Stimulated activated CD8-positive, alpha-beta memory T cell treated with anti-CD3 and anti-CD28 coated beads, Interleukin-7, amount 100 ng/mL, for 4 hours (primary cell): Measurements from ENCODE around the gene SMPX.
A peak's percentile ranks its signal among the peaks of the same experiment; 100 is the strongest.
"Not testable (repeated sequence)": the region's sequence is repeated elsewhere in the genome, so short reads cannot be mapped to it uniquely, and the experiment has no call there.

Experiments used
- DNase-seq, 2 donors: peaks; one replicate each; pipeline ENCODE4 v3.0.0-alpha.2; 2020; ENCODE audit warnings: low read depth in 2 of 2

The SMPX gene

DNA sequence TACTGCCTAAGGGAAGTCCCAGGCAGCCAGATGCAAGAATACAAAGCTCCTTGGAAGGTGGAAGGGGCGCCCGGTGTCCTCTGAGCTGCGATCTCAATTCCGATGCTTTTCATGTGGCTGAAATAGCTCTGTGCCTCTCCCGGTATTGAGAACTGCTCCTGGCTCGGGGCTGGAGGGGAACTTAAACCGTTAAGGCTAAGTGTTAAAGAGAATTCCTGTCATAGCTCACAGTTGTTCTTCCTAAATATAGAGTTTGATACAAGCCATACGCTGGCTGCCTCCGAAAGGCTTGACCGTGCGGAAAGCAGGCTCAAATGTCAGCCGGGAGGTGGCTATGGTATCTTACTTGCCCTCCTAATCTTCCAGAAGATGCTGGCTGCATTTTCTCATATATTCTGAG is at the start of gene SMPX:
SMPX (minus strand) TSS at position 157 of the 400 bp plus-strand sequence. CDS start 3,826 bp downstream, outside the sequence.
- no peak for DNase-seq

DNA sequence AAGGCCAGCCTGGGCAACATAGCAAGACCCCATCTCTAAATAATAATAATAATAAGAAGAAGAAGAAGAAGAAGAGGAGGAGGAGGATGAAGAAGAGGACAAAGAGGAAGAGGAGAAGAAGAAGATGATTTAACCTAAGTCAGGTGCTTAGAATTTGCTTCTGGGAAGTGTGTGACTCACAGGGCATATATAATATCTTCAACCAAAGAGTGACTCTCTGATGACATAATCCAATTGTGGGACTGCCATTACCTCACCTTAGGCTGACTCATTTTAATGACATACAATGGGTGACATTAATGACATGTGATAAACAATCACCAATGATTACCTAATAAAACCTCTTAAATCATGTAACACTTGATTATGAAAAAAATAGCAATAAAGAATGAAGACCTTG is 48.8 kb upstream of the SMPX start:
- no peak for DNase-seq

DNA sequence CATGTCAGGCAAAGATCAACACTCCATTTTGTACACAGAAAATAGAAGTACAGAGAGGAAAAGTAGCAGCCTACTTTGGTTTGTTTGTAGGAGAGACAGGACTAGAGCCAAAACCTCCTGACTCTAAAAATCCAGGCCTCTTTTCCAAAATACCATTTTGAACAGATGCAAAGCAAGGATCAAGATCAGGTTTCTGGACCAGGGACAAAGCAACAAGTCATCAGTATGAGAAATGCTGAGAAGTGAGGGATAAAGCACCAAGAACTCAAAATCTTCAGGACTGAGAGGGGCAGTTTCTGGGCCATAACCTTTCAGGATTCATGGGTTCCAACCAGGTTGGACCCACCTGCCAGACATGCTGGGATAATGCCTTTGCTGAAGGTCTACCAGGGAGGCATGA is 44.9 kb upstream of the SMPX start:
- no peak for DNase-seq

DNA sequence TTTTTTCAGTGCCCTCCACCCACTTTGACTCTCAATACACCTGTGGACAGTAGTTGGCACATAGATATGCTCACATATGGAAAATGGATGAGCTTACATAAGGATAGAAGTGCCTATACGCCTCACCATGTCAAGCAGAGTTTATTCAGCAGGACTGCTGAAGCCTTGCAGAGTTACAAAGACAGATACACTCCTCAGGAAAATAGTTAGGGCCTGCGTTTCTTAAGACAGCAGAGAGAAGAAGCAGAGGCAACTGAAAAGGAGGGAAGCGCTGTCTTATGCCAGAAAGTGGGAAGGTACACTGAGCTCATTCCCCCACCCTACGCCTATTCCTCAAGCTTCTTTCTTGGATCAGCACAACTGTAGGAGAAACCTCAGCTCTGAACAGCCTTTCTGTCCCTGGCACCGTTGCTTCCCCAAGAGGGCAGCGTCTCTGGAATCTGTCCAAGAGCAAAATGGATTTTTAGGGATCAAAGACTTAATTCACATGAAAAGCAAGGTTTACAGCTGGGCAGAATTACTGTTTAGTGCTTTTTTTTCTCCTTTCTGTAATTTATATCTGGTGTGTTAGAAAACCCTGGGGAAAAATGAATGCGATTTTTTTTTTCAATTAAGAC is 44.2 kb upstream of the SMPX start:
- DNase-seq: no peak

DNA sequence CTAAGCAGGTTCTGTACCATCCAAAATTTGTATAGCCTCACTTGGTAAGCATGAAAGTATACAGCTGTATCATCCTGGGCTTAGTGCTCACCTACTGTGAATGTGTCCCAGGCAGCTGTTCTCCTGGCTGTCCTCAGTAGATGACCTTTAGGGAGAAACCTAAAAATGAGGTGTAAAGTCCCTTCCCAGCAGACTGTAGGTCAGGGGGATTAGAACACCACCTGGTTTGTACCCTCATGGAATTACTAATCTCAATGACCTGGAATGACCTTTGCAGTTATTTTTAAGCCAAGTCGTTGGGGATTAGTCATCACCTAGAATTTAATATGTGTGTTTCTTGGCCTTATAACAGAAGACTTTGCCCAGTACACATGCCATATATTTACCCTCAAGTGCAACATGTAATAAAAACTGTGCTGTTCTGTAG is 42.4 kb upstream of the SMPX start:
- DNase-seq: no peak

DNA sequence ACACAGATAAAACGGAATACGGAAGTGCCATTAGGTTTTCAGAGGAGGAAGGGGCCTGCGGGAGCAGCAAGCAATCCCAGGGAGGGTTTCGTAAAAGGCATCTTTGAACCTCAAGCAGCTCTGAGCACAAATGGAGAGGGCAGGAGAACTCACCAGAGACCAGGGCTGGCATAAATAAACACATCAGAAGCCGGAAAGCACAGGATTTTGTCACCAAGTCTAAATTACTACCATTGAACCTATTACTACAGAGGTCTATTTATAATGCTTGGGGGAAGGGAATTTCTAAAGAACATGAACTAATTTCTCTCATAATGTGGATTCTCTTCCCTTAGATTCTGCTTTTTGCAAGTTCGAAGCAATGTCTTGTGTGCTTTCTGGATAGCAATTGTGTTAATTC is 41.9 kb upstream of the SMPX start:
- DNase-seq: no peak

DNA sequence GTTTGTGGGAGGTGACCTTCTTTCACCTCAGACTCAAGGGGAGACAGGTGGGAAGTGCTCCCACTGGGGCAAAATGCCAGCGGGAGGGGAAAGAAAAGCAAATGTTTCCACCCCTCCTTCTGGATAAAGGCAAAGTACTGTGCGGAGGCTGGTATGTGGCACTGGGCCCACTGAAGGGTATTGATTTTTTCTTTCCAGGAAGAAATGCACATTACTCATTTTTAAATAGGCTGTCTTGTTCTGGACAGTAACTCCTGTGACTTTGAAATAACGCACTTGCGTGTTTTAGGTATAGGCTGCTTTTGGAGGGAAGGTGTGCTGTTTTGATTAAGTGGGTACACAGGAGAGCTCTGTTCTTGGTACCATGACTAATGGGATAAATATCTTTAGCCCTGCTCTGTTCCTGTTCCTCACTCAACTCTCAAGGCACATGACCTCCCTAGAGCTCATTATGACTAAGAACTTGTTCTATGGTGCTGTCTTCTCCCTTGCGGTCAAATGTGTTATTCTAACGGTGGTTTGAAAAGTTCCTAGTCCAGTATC is 40.8 kb upstream of the SMPX start:
- DNase-seq: no peak

DNA sequence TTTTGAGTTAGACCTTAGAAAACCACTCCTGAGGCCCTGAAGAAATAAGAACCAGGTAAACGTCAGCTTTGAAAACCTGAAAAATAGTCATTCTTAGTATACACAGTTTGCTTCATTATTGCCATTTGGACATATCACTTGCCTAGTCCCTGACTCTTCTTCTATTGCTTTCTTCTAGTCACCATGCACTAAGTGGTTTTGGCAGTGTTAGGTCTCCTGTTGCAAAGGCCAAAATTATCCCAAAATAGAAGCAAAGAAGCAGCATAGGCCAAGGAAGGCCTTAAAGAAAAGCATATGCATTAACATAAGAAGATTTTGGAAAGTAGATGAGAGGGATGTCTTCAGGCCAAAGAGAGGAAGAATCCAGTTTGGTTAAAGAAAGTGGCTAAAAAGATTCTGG is 24.1 kb upstream of the SMPX start:
- DNase-seq: no peak

DNA sequence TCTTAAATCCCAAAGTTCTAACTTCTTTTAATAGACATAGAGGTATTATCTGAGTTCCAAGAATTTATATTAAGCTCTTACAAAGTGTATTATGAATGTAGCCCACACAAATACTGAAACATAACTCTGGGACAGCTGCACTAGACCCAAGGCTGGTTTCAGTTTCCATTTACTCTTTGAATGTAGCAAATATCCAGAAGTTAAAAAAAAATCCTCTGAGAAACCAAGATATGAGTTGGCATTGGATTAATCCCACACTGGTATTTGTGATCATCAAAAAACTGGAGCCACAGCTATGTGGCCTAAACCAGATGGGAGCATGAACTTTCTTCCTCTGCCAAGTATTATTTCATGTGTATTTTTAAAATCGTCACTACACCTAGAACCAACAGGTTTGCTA is 23.6 kb upstream of the SMPX start:
- no peak for DNase-seq

DNA sequence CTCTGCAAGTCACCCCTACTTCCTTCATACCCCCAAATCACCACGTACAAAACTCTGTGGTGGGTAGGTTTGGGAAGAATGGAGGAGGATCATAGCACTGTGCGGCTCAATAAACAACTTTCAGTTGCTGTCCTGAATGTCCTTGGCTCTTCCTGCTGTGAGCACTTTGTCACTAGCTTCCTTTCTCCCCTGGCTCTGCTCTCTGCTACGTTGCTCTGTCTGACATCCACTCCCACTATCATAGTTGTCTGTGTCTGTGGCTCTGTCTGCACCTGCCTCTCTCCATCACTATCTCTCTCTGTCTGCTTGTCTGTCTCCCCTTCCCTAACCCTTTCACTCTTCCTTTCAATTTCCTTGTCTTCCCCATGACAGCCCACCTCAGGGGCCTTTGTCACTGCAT is 21.2 kb upstream of the SMPX start:
- DNase-seq: no peak

DNA sequence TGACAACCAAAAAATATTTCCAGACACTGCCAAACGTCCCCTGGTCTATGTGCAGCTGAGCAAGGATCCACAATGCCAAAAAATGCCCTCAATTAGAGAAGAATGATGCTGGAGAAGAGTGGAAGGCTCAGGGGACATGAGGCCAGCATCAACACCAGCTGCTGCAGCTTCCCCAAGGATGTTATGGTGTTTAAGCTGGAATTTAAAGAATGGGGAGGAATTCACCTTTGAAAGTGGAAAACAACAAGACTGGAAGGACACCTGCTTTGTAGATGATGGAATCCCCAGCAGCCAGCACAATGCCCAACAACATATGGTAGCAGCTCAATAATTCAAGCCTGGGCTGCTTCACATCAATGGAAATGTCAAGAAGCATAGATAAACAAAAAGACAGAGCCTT is 20.3 kb upstream of the SMPX start:
- no peak for DNase-seq

DNA sequence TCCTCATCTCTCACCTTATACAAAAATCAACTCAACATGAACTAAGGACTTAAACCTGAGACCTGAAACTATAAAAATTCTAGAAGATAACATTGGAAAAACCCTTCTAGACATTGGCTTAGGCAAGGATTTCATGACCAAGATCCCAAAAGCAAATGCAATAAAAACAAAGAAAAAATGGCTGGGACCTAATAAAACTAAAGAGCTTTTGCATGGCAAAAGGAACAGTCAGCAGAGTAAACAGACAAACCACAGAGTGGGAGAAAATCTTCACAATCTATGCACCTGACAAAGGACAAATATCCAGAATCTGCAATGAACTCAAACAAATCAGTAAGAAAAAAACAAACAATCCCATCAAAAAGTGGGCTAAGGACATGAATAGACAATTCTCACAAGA is 17.2 kb upstream of the SMPX start:
- DNase-seq: not testable (repeated sequence)

DNA sequence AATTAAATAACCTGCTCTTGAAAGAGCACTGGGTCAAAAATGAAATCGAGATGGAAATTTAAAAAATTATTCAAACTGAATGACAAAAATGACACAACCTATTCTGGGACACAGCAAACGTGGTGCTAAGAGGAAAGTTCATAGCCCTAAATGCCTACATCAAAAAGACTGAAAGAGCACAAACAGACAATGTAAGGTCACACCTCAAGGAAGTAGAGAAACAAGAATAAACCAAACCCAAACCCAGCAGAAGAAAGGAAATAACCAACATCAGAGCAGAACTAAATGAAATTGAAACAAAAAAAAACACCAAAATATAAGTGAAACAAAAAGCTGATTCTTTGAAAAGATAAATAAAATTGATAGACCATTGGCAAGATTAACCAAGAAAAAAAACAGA is 15.1 kb upstream of the SMPX start:
- DNase-seq: not testable (repeated sequence)

DNA sequence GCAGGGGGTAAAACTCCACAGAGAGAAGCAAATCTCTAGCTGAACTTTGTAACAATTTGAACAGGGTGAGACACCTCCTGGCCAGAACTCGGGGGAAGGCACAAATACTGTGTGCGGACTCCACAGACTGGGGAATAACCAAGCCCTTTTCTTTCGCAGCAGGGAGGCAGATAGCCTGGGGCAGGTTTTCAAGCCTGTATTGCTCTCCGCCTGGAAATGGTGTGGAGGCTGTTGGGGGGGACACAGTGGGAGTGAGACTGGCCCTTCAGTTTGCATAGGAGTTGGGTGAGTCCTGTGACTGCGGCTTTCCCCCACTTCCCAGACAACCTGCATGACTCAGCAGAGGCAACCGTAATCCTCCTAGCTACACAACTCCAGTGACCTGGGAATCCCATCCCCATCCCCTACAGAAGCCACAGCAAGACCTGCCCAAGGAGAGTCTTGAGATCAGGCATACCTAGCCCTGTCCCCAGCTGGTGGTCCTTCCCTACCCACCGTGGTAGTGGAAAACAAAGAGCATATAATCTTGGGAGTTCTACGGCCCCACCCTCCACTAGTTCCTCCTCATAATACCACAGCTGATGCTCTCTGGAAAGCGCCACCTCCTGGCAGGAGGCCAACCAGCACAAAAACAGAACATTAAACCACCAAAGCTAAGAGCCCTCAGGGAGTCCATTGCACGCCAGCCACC is 12.9 kb upstream of the SMPX start:
- no peak for DNase-seq

DNA sequence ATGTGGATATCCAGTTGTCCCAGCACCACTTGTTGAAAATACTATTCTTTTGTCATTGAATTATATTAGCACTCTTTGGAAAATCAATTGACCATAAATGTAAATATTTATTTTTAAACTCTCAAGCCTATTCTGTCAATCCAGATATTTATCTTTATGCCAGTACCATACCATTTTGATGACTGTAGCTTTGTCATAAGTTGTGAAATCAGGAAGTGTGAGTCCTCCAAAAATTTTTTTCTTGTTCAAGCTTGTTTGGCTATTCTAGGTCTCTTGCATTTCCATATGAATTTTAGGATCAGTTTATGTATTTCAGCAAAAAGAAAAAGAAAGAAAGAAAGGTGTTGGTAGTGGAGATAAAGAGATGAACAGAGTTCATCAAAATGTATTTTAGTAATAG is 8.2 kb upstream of the SMPX start:
- DNase-seq: no peak

DNA sequence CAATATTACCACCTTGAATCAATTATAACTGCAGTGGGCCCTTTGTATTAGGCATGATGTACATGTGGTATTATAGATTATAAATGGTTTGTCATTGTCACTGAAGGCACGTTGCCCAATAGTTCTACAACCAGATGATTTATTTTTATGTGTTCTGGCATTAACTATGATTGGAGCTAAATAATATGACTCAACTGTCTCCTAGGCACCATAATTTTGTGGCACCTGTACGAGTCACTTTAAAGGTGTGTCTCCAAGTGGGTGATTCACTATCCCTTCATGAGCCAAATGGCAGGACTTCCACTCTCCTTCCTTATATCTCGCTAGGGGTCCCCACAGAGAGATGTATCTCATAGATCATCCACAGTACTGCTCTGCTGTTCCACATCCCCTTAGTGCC is 6.1 kb upstream of the SMPX start:
- no peak for DNase-seq

DNA sequence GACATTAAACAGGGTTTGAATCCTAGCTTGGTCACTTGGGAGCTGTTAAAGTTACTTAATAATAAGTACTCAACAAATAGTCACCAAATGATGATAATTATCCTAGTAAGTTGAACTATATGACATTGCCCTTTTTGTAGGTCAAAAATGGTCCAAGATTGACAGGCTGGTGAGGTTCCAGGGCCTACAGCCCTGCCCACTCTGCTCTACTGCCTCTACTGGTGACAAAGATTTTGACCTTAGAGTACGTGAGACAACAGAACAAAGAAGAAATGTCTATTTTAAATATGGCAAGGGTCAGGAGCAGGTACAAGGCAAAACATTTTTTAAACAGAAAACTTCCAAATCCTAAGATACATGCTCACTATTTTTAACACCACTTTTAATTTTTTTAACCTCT is 572 bp upstream of the SMPX start:
- DNase-seq: no peak

DNA sequence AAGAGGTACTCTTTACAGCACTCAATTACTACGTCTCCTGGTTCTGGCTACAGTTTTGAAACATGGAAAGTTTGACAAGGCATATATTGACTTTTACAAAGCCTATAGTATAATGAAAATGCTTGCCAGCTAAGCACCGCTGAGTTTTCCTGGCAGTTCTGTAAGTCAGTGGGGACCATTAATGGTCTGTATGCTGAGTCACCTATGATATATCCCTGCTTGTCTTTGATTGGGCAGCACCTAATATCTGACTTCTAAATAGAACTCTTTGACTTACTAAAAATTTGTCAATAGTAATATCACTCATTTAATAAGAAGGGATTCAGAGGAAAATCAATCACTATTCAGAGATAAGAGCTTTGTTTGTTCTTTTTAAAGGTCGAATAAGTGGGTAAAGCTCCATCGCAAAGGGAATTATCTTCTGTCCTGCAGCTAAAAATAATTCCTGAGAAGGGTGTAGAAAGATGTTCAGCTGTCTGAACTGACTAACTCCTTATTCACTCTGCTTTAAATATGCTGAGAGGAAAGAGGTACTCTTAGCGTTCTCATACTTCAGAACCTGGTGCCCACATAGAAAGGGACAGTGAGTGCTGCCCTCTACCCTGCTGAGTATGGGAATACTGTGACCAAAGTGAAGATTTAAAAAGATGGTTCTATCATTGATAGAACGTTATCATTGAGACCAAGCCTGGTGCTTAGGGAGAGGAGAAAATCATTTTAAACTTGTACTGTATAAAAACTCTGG is 959 bp downstream of the SMPX start:
- no peak for DNase-seq

DNA sequence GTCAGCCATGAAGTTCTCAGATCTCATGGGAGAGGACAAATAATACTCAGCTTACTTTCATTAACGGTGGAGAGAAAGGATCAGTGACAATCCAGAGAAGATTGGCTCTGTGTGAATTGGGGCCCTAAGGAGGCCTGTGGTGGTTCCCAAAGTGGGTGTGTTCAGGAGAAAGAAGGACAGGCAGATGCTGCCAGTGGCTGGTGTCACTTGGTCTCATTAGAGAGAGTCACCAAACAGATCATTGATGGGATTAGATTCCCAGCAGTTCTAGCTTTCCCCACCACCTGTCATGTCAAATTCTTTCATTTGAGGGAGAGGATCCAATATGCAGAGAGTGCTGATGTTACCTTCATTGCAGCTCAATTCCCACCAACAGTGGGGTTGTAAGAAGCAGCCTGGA is 8.0 kb downstream of the SMPX start:
- DNase-seq: no peak

DNA sequence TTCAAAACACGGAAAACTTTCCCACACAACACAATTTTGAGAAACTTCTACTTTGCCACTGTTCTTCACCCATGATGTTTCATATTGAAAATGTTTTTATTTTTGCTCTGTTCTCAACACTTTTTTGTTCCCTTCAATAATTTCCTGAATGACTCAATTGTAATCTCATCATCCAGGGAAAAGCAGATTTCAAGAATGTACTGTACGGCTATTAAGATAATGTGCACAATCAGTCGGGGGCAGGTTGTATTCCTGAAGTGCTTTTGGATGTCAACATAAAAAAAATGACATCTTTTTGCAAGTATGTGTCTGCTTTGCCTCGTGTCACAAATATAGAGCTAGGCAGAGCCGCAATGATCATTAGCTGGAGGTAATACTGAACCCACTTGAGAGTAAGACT is 9.7 kb downstream of the SMPX start:
- no peak for DNase-seq

DNA sequence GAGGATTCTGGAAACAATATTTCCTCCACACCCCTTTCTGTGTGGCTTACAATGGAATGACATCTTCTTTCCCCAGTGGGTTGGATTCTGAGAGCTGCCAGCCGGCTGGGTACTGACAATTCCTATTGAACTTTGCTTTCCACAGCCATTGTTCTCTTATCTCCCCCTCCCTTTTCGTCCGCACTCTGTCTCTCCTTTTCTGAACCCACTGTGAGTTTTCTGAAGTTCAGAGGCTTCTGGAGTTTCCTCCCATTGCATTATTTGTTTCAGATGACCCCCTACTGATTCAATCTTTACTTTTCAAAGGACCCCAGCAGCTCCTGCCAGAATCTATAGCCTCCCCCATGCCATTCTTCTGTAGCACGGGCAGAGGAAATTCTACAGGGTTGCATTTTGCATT is 10.4 kb downstream of the SMPX start:
- DNase-seq: no peak

DNA sequence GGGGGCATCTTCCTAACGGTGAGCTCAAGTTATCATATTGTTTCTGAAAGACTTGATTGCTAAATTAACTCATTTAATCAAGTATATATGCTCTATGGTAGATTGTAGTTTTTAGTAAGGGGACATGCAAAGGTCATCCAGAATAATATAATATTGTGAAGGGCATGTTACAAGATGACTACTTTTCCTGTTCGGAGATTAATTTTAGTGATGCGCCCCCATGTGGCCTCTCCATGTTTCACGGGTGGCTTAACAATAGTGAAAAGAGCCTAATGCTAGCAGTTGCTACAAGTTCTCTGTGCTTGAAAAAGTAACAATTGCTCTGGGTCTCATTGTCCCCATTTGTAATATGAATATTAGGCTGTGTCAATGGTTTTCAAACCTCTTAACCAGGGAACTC is 12.2 kb downstream of the SMPX start:
- peak in 1 of 2 donors; percentile 2 for DNase-seq

DNA sequence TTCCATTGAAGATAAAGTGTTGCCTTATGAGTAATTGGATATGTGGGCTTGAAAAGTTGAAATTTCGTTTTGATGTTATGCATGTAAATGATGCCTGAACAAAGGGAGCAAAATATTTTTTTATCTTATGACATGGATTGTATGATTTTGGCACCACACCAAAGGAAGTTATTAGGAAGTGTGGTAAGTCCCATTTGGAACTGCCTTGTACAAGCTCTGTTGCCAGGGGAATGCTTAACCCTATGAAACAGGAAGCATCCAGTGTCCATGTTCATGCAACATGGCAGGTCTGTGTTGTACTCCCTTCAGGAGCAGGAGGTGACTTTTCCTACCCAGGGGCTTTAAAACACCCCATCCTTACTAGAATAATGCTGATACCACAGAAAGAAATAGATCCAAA is 13.2 kb downstream of the SMPX start:
- DNase-seq: no peak
